IMR-90 (cell line): Measurements from ENCODE around the gene KAT14. TPM values are rescaled to one million over a fixed set of nuclear protein-coding genes. Genes with fewer than 3 reads are reported as not detected.

Experiments used
- ATAC-seq: fragments of 200-7000 bp; cut with Tn5 transposase; 2 replicates; pipeline ENCODE4 v1.9.1; 2020; ENCODE audit warnings: low read depth, mild to moderate bottlenecking, moderate library complexity
- BruUV-seq: library from RNA; stranded (reverse); fragments of 400-500 nt; replicated peaks from 2 replicates; lab custom pipeline; 2021; lab: Mats Ljungman, UMichigan
- CTCF ChIA-PET: fragments of 300-600 bp; formaldehyde crosslinking; extraction: SDS; loops from one replicate; lab custom pipeline; 2021; ENCODE audit warnings: antibody characterized with exemption; lab: Yijun Ruan, JAX
- POLR2A ChIA-PET: fragments of 300-600 bp; sonication (Branson Sonifier 250); formaldehyde crosslinking; loops from one replicate; lab custom pipeline; 2022; ENCODE audit warnings: antibody characterized with exemption; ENCODE audit not compliant: unreplicated experiment; lab: Charles Lee
- DNase-seq: peaks from one replicate; pipeline ENCODE4 v3.0.0; 2013
- H2AFZ ChIP-seq: replicated peaks from 2 replicates; pipeline ENCODE3; 2013; ENCODE audit warnings: low read length, mild to moderate bottlenecking; ENCODE audit not compliant: poor library complexity
- H2AK5ac ChIP-seq: 2 replicates; pipeline ENCODE4 v1.6.1; 2013; ENCODE audit warnings: low read depth, low read length, inconsistent platforms
- H2AK9ac ChIP-seq: replicated peaks from 2 replicates; pipeline ENCODE3; 2013; ENCODE audit warnings: mild to moderate bottlenecking, low read depth, low read length, moderate library complexity; ENCODE audit not compliant: poor library complexity
- H2BK120ac ChIP-seq: 2 replicates; pipeline ENCODE4 v1.6.1; 2013; ENCODE audit warnings: low read depth, low read length, inconsistent platforms
- H2BK15ac ChIP-seq: 3 replicates; pipeline ENCODE4 v1.6.1; 2013; ENCODE audit warnings: low read depth, low read length, inconsistent platforms
- H2BK20ac ChIP-seq: 2 replicates; pipeline ENCODE4 v1.6.1; 2013; ENCODE audit warnings: low read depth, mild to moderate bottlenecking, inconsistent platforms, low read length, moderate library complexity
- H2BK5ac ChIP-seq: 2 replicates; pipeline ENCODE4 v1.6.1; 2013; ENCODE audit warnings: mild to moderate bottlenecking, low read depth, low read length, inconsistent platforms; ENCODE audit not compliant: poor library complexity, severe bottlenecking
- H3K14ac ChIP-seq: replicated peaks from 2 replicates; pipeline ENCODE4 v1.6.1; 2013; ENCODE audit warnings: low read depth, low read length, inconsistent platforms
- H3K18ac ChIP-seq: 2 replicates; pipeline ENCODE4 v1.6.1; 2013; ENCODE audit warnings: low read depth, low read length, control low read depth
- H3K23ac ChIP-seq: 2 replicates; pipeline ENCODE4 v1.6.1; 2013; ENCODE audit warnings: low read depth, low read length, inconsistent platforms
- H3K27ac ChIP-seq: 2 replicates; pipeline ENCODE4 v1.5.1; 2013; ENCODE audit warnings: mild to moderate bottlenecking, control low read depth, low read length; ENCODE audit not compliant: insufficient read depth
- H3K27me3 ChIP-seq: 2 replicates; pipeline ENCODE4 v1.6.1; 2013; ENCODE audit warnings: low read length; ENCODE audit not compliant: control insufficient read depth, insufficient read depth
- H3K36me3 ChIP-seq: 2 replicates; pipeline ENCODE4 v1.6.1; 2013; ENCODE audit warnings: low read length, mixed read lengths; ENCODE audit not compliant: control insufficient read depth, insufficient read depth
- H3K4ac ChIP-seq: 2 replicates; pipeline ENCODE4 v1.6.1; 2013; ENCODE audit warnings: low read depth, low read length, inconsistent platforms
- H3K4me1 ChIP-seq: 2 replicates; pipeline ENCODE4 v1.6.1; 2013; ENCODE audit warnings: low read length, mixed read lengths; ENCODE audit not compliant: control insufficient read depth, insufficient read depth
- H3K4me2 ChIP-seq: 2 replicates; pipeline ENCODE4 v1.6.1; 2013; ENCODE audit warnings: low read depth, mild to moderate bottlenecking, control low read depth, low read length, moderate library complexity
- H3K4me3 ChIP-seq: 2 replicates; pipeline ENCODE4 v1.5.1; 2013; ENCODE audit warnings: low read depth, mild to moderate bottlenecking, control low read depth, low read length, moderate library complexity; ENCODE audit not compliant: insufficient read depth
- H3K56ac ChIP-seq: 2 replicates; pipeline ENCODE4 v1.6.1; 2013; ENCODE audit warnings: low read length, inconsistent platforms; ENCODE audit not compliant: insufficient read depth; ENCODE audit errors: extremely low read depth
- H3K79me1 ChIP-seq, 2 experiments: 2 replicates each; pipeline ENCODE4 v1.6.1; 2013; ENCODE audit warnings: low read length in 2 of 2, inconsistent platforms in 1 of 2, low read depth in 1 of 2
- H3K9ac ChIP-seq: 2 replicates; pipeline ENCODE4 v1.6.1; 2013; ENCODE audit warnings: low read depth, low read length, control low read depth
- H3K9me1 ChIP-seq: 2 replicates; pipeline ENCODE4 v1.6.1; 2013; ENCODE audit warnings: low read length, inconsistent platforms; ENCODE audit not compliant: insufficient read depth
- H3K9me3 ChIP-seq: 2 replicates; pipeline ENCODE4 v1.6.1; 2013; ENCODE audit warnings: low read length; ENCODE audit not compliant: control insufficient read depth, insufficient read depth
- H4K20me1 ChIP-seq: 2 replicates; pipeline ENCODE4 v1.6.1; 2013; ENCODE audit warnings: low read length, inconsistent platforms; ENCODE audit not compliant: insufficient read depth
- H4K5ac ChIP-seq: 2 replicates; pipeline ENCODE4 v1.6.1; 2013; ENCODE audit warnings: mild to moderate bottlenecking, low read depth, low read length, control low read depth
- H4K8ac ChIP-seq, 2 experiments: 2 replicates each; pipeline ENCODE4 v1.6.1; 2013; ENCODE audit warnings: low read depth in 2 of 2, low read length in 2 of 2, control low read depth in 1 of 2, inconsistent platforms in 1 of 2
- H4K91ac ChIP-seq: 2 replicates; pipeline ENCODE4 v1.6.1; 2013; ENCODE audit warnings: low read depth, low read length, inconsistent platforms; ENCODE audit not compliant: insufficient read depth
- CEBPB ChIP-seq: IDR thresholded peaks from 2 replicates; pipeline ENCODE4 v1.6.1; 2012; ENCODE audit warnings: low read depth, low read length, improper control_type of control experiment
- CHD1 ChIP-seq: IDR thresholded peaks from 2 replicates; pipeline ENCODE4 v1.6.1; 2012; ENCODE audit warnings: low read depth, low read length, improper control_type of control experiment
- CTCF ChIP-seq: conservative IDR thresholded peaks from 2 replicates; pipeline ENCODE4 v1.5.1; 2012; ENCODE audit warnings: mild to moderate bottlenecking, low read depth, low read length, improper control_type of control experiment
- FOS ChIP-seq: fragments of 150-350 bp; IDR thresholded peaks from 2 replicates; pipeline ENCODE4 v1.6.1; 2016; ENCODE audit warnings: low read depth, low read length
- MAZ ChIP-seq: IDR thresholded peaks from 2 replicates; pipeline ENCODE4 v1.6.1; 2012; ENCODE audit warnings: low read depth, mild to moderate bottlenecking, low read length, improper control_type of control experiment, moderate library complexity, borderline replicate concordance
- MXI1 ChIP-seq: IDR thresholded peaks from 2 replicates; pipeline ENCODE4 v1.6.1; 2012; ENCODE audit warnings: low read depth, mild to moderate bottlenecking, low read length, moderate library complexity, borderline replicate concordance
- POLR2A ChIP-seq: IDR thresholded peaks from 2 replicates; pipeline ENCODE4 v1.6.1; 2012; ENCODE audit warnings: mild to moderate bottlenecking, low read depth, low read length
- RAD21 ChIP-seq: IDR thresholded peaks from 2 replicates; pipeline ENCODE4 v1.6.1; 2012; ENCODE audit warnings: low read length, improper control_type of control experiment
- USF2 ChIP-seq: fragments of 150-350 bp; IDR thresholded peaks from 2 replicates; pipeline ENCODE4 v1.6.1; 2017; ENCODE audit warnings: mild to moderate bottlenecking, antibody characterized with exemption, low read length, low read depth
- WGBS, 2 experiments: methylation state at CpG; one replicate each; pipeline versions ENCODE4 v1.1.5 to v1.1.7; 2013; ENCODE audit warnings: missing lambda C conversion rate in 2 of 2; ENCODE audit not compliant: insufficient read length in 1 of 2; ENCODE audit errors: extremely low coverage in 2 of 2; 5-methylcytosine and 5-hydroxymethylcytosine counted together
- dilution Hi-C: fragments of 300-500 bp; cut with HindIII; formaldehyde crosslinking; loops from one replicate; pipeline ENCODE4 v1.14.3; 2018; ENCODE audit warnings: low sequenced_read_pairs; ENCODE audit not compliant: unreplicated experiment
- in situ Hi-C: fragments of 300-500 bp; cut with MboI; formaldehyde crosslinking; loops from 3 replicates; pipeline ENCODE4 v1.14.3; 2019; ENCODE audit warnings: low sequenced_read_pairs, inconsistent platforms, mixed read lengths
- intact Hi-C: fragments of 100-400 bp; cut with micrococcal nuclease; formaldehyde crosslinking; loops from 2 replicates; pipeline ENCODE4 v1.10.0; 2022
- polyA plus RNA-seq, 3 experiments: library from polyadenylated mRNA; depleted of rRNA; stranded (reverse); fragments of >200 nt; gene quantifications; 2 replicates each; pipeline ENCODE4 v1.2.3, GENCODE V29; 2012; ENCODE audit warnings: low replicate concordance in 1 of 3
- total RNA-seq: library from RNA; depleted of rRNA; stranded (reverse); fragments of >200 nt; gene quantifications from 2 replicates; pipeline ENCODE4 v1.2.3, GENCODE V29; 2012

Gene KAT14
- total and polyA plus RNA-seq, 2 of the 4 experiments (the other 2 are of a cell fraction) = 6.7 to 12.4 TPM

- dilution Hi-C loops = no loop called here
- POLR2A ChIA-PET = interaction anchor here (1.3 kb wide), 1 partner anchor 11 kb away, joined by 4 read pairs; no protein-coding TSS in a partner anchor
- Histone ChIP-seq H2AK9ac (no peak overlapping the region), H3K18ac (no peak overlapping the region), H3K27me3 (peaks cover 2% of the 10 kb centered on the region; the same call in 1 of the 2 replicates), H4K20me1 (peaks cover 3% of the 10 kb centered on the region; the same call in 1 of the 2 replicates), H3K9me1 (peaks cover 8% of the 10 kb centered on the region), H3K14ac (peak overlapping the region; percentile 33; the same call in 1 of the 2 replicates), H3K9me3 (no peaks in the 10 kb centered on the region), H3K56ac (peak overlapping the region; percentile 47), H2BK20ac (no peak overlapping the region), H3K4me1 (peaks cover 2% of the 10 kb centered on the region; the same call in 1 of the 2 replicates), H3K4ac (peak overlapping the region; percentile 52), H4K91ac (no peak overlapping the region), H3K36me3 (peaks cover 5% of the 10 kb centered on the region), H2AFZ (no peak overlapping the region), H2BK5ac (no peak overlapping the region), H2AK5ac (no peak overlapping the region), H2BK15ac (no peak overlapping the region), H2BK120ac (no peak overlapping the region), H3K23ac (peak overlapping the region; percentile 86; the same call in 1 of the 2 replicates), H4K8ac (peak overlapping the region; percentile 95; a peak in 2 of 4 replicates), H3K4me3 (peak overlapping the region; percentile 99), H3K4me2 (peak overlapping the region; percentile 99), H3K79me1 (peaks cover 20 to 29% of the 10 kb centered on the region in 2 experiments), H4K5ac (peak overlapping the region; percentile 85; the same call in 1 of the 2 replicates), H3K9ac (peak overlapping the region; percentile 89), H3K27ac (peak overlapping the region; percentile 94)
- intact Hi-C loops = loop anchor here (5.0 kb wide), 1 partner anchor 138 kb away; no protein-coding TSS in a partner anchor
- TF ChIP-seq CTCF (no peak), USF2 (no peak), RAD21 (no peak), MXI1 (no peak), POLR2A (no peak), MAZ (no peak), CEBPB (no peak), CHD1 (no peak), FOS (no peak)
- BruUV-seq = no TSS peak
- ATAC-seq (no peak), DNase-seq (no peak)
- in situ Hi-C loops = loop anchor here (25.0 kb wide), 1 partner anchor 502 kb away; no protein-coding TSS in a partner anchor
- 63% methylated on average over 2 of the region's 7 CpGs; no CpG with 5 or more reads in 1 of the 2 experiments for WGBS, 2 experiments
- CTCF ChIA-PET = interaction anchor here (0.7 kb wide), 1 partner anchor 23 kb away, joined by 4 read pairs; no protein-coding TSS in a partner anchor
Observed at GRCh38 chr20:18138639-18139583, 1.2 kb downstream of the KAT14 start.
